IMR-90 (cell line): ENCODE results near the gene DAGLA. TPM values are rescaled to one million over a fixed set of nuclear protein-coding genes. Genes with fewer than 3 reads are reported as not detected.
A peak's percentile ranks its signal among the peaks of the same experiment; 100 is the strongest.

ENCODE experiments used
- ATAC-seq: fragments of 200-7000 bp; cut with Tn5 transposase; 2 replicates; pipeline ENCODE4 v1.9.1; 2020; ENCODE audit warnings: low read depth, mild to moderate bottlenecking, moderate library complexity
- BruUV-seq: library from RNA; stranded (reverse); fragments of 400-500 nt; replicated peaks from 2 replicates; lab custom pipeline; 2021; lab: Mats Ljungman, UMichigan
- CTCF ChIA-PET: fragments of 300-600 bp; formaldehyde crosslinking; extraction: SDS; loops from one replicate; lab custom pipeline; 2021; ENCODE audit warnings: antibody characterized with exemption; lab: Yijun Ruan, JAX
- POLR2A ChIA-PET: fragments of 300-600 bp; sonication (Branson Sonifier 250); formaldehyde crosslinking; loops from one replicate; lab custom pipeline; 2022; ENCODE audit warnings: antibody characterized with exemption; ENCODE audit not compliant: unreplicated experiment; lab: Charles Lee
- DNase-seq: peaks from one replicate; pipeline ENCODE4 v3.0.0; 2013
- H2AFZ ChIP-seq: replicated peaks from 2 replicates; pipeline ENCODE3; 2013; ENCODE audit warnings: low read length, mild to moderate bottlenecking; ENCODE audit not compliant: poor library complexity
- H2AK5ac ChIP-seq: 2 replicates; pipeline ENCODE4 v1.6.1; 2013; ENCODE audit warnings: low read depth, low read length, inconsistent platforms
- H2AK9ac ChIP-seq: replicated peaks from 2 replicates; pipeline ENCODE3; 2013; ENCODE audit warnings: mild to moderate bottlenecking, low read depth, low read length, moderate library complexity; ENCODE audit not compliant: poor library complexity
- H2BK120ac ChIP-seq: 2 replicates; pipeline ENCODE4 v1.6.1; 2013; ENCODE audit warnings: low read depth, low read length, inconsistent platforms
- H2BK15ac ChIP-seq: 3 replicates; pipeline ENCODE4 v1.6.1; 2013; ENCODE audit warnings: low read depth, low read length, inconsistent platforms
- H2BK20ac ChIP-seq: 2 replicates; pipeline ENCODE4 v1.6.1; 2013; ENCODE audit warnings: low read depth, mild to moderate bottlenecking, inconsistent platforms, low read length, moderate library complexity
- H2BK5ac ChIP-seq: 2 replicates; pipeline ENCODE4 v1.6.1; 2013; ENCODE audit warnings: mild to moderate bottlenecking, low read depth, low read length, inconsistent platforms; ENCODE audit not compliant: poor library complexity, severe bottlenecking
- H3K14ac ChIP-seq: replicated peaks from 2 replicates; pipeline ENCODE4 v1.6.1; 2013; ENCODE audit warnings: low read depth, low read length, inconsistent platforms
- H3K18ac ChIP-seq: 2 replicates; pipeline ENCODE4 v1.6.1; 2013; ENCODE audit warnings: low read depth, low read length, control low read depth
- H3K23ac ChIP-seq: 2 replicates; pipeline ENCODE4 v1.6.1; 2013; ENCODE audit warnings: low read depth, low read length, inconsistent platforms
- H3K27ac ChIP-seq: 2 replicates; pipeline ENCODE4 v1.5.1; 2013; ENCODE audit warnings: mild to moderate bottlenecking, control low read depth, low read length; ENCODE audit not compliant: insufficient read depth
- H3K27me3 ChIP-seq: 2 replicates; pipeline ENCODE4 v1.6.1; 2013; ENCODE audit warnings: low read length; ENCODE audit not compliant: control insufficient read depth, insufficient read depth
- H3K36me3 ChIP-seq: 2 replicates; pipeline ENCODE4 v1.6.1; 2013; ENCODE audit warnings: low read length, mixed read lengths; ENCODE audit not compliant: control insufficient read depth, insufficient read depth
- H3K4ac ChIP-seq: 2 replicates; pipeline ENCODE4 v1.6.1; 2013; ENCODE audit warnings: low read depth, low read length, inconsistent platforms
- H3K4me1 ChIP-seq: 2 replicates; pipeline ENCODE4 v1.6.1; 2013; ENCODE audit warnings: low read length, mixed read lengths; ENCODE audit not compliant: control insufficient read depth, insufficient read depth
- H3K4me2 ChIP-seq: 2 replicates; pipeline ENCODE4 v1.6.1; 2013; ENCODE audit warnings: low read depth, mild to moderate bottlenecking, control low read depth, low read length, moderate library complexity
- H3K4me3 ChIP-seq: 2 replicates; pipeline ENCODE4 v1.5.1; 2013; ENCODE audit warnings: low read depth, mild to moderate bottlenecking, control low read depth, low read length, moderate library complexity; ENCODE audit not compliant: insufficient read depth
- H3K56ac ChIP-seq: 2 replicates; pipeline ENCODE4 v1.6.1; 2013; ENCODE audit warnings: low read length, inconsistent platforms; ENCODE audit not compliant: insufficient read depth; ENCODE audit errors: extremely low read depth
- H3K79me1 ChIP-seq, 2 experiments: 2 replicates each; pipeline ENCODE4 v1.6.1; 2013; ENCODE audit warnings: low read length in 2 of 2, inconsistent platforms in 1 of 2, low read depth in 1 of 2
- H3K9ac ChIP-seq: 2 replicates; pipeline ENCODE4 v1.6.1; 2013; ENCODE audit warnings: low read depth, low read length, control low read depth
- H3K9me1 ChIP-seq: 2 replicates; pipeline ENCODE4 v1.6.1; 2013; ENCODE audit warnings: low read length, inconsistent platforms; ENCODE audit not compliant: insufficient read depth
- H3K9me3 ChIP-seq: 2 replicates; pipeline ENCODE4 v1.6.1; 2013; ENCODE audit warnings: low read length; ENCODE audit not compliant: control insufficient read depth, insufficient read depth
- H4K20me1 ChIP-seq: 2 replicates; pipeline ENCODE4 v1.6.1; 2013; ENCODE audit warnings: low read length, inconsistent platforms; ENCODE audit not compliant: insufficient read depth
- H4K5ac ChIP-seq: 2 replicates; pipeline ENCODE4 v1.6.1; 2013; ENCODE audit warnings: mild to moderate bottlenecking, low read depth, low read length, control low read depth
- H4K8ac ChIP-seq, 2 experiments: 2 replicates each; pipeline ENCODE4 v1.6.1; 2013; ENCODE audit warnings: low read depth in 2 of 2, low read length in 2 of 2, control low read depth in 1 of 2, inconsistent platforms in 1 of 2
- H4K91ac ChIP-seq: 2 replicates; pipeline ENCODE4 v1.6.1; 2013; ENCODE audit warnings: low read depth, low read length, inconsistent platforms; ENCODE audit not compliant: insufficient read depth
- BHLHE40 ChIP-seq: fragments of 150-350 bp; IDR thresholded peaks from 2 replicates; pipeline ENCODE4 v1.6.1; 2016; ENCODE audit warnings: mild to moderate bottlenecking, low read depth, low read length
- CEBPB ChIP-seq: IDR thresholded peaks from 2 replicates; pipeline ENCODE4 v1.6.1; 2012; ENCODE audit warnings: low read depth, low read length, improper control_type of control experiment
- CHD1 ChIP-seq: IDR thresholded peaks from 2 replicates; pipeline ENCODE4 v1.6.1; 2012; ENCODE audit warnings: low read depth, low read length, improper control_type of control experiment
- CTCF ChIP-seq: conservative IDR thresholded peaks from 2 replicates; pipeline ENCODE4 v1.5.1; 2012; ENCODE audit warnings: mild to moderate bottlenecking, low read depth, low read length, improper control_type of control experiment
- FOS ChIP-seq: fragments of 150-350 bp; IDR thresholded peaks from 2 replicates; pipeline ENCODE4 v1.6.1; 2016; ENCODE audit warnings: low read depth, low read length
- MAZ ChIP-seq: IDR thresholded peaks from 2 replicates; pipeline ENCODE4 v1.6.1; 2012; ENCODE audit warnings: low read depth, mild to moderate bottlenecking, low read length, improper control_type of control experiment, moderate library complexity, borderline replicate concordance
- MXI1 ChIP-seq: IDR thresholded peaks from 2 replicates; pipeline ENCODE4 v1.6.1; 2012; ENCODE audit warnings: low read depth, mild to moderate bottlenecking, low read length, moderate library complexity, borderline replicate concordance
- NFE2L2 ChIP-seq: fragments of 150-350 bp; IDR thresholded peaks from 2 replicates; pipeline ENCODE4 v1.6.1; 2016; ENCODE audit warnings: low read depth, mild to moderate bottlenecking, low read length
- RAD21 ChIP-seq: IDR thresholded peaks from 2 replicates; pipeline ENCODE4 v1.6.1; 2012; ENCODE audit warnings: low read length, improper control_type of control experiment
- RCOR1 ChIP-seq: IDR thresholded peaks from 2 replicates; pipeline ENCODE4 v1.6.1; 2012; ENCODE audit warnings: mild to moderate bottlenecking, low read length, improper control_type of control experiment; ENCODE audit not compliant: insufficient replicate concordance
- SMC3 ChIP-seq: fragments of 150-350 bp; IDR thresholded peaks from 2 replicates; pipeline ENCODE4 v1.6.1; 2016; ENCODE audit warnings: low read depth, mild to moderate bottlenecking, antibody characterized with exemption, low read length, moderate library complexity
- WGBS, 2 experiments: methylation state at CpG; one replicate each; pipeline versions ENCODE4 v1.1.5 to v1.1.7; 2013; ENCODE audit warnings: missing lambda C conversion rate in 2 of 2; ENCODE audit not compliant: insufficient read length in 1 of 2; ENCODE audit errors: extremely low coverage in 2 of 2; 5-methylcytosine and 5-hydroxymethylcytosine counted together
- dilution Hi-C: fragments of 300-500 bp; cut with HindIII; formaldehyde crosslinking; loops from one replicate; pipeline ENCODE4 v1.14.3; 2018; ENCODE audit warnings: low sequenced_read_pairs; ENCODE audit not compliant: unreplicated experiment
- in situ Hi-C: fragments of 300-500 bp; cut with MboI; formaldehyde crosslinking; loops from 3 replicates; pipeline ENCODE4 v1.14.3; 2019; ENCODE audit warnings: low sequenced_read_pairs, inconsistent platforms, mixed read lengths
- intact Hi-C: fragments of 100-400 bp; cut with micrococcal nuclease; formaldehyde crosslinking; loops from 2 replicates; pipeline ENCODE4 v1.10.0; 2022
- polyA plus RNA-seq, 3 experiments: library from polyadenylated mRNA; depleted of rRNA; stranded (reverse); fragments of >200 nt; gene quantifications; 2 replicates each; pipeline ENCODE4 v1.2.3, GENCODE V29; 2012; ENCODE audit warnings: low replicate concordance in 1 of 3
- total RNA-seq: library from RNA; depleted of rRNA; stranded (reverse); fragments of >200 nt; gene quantifications from 2 replicates; pipeline ENCODE4 v1.2.3, GENCODE V29; 2012
- TF ChIP-seq, protein P1 (sequence below): fragments of 150-350 bp; IDR thresholded peaks from 2 replicates; pipeline ENCODE4 v1.6.1; 2016; ENCODE audit warnings: low read depth, mild to moderate bottlenecking, low read length, moderate library complexity, borderline replicate concordance

Gene DAGLA
- total and polyA plus RNA-seq, 2 of the 4 experiments (the other 2 are of a cell fraction), result 0.90 to 3.8 TPM

- no peak for TF ChIP-seq RAD21
Observed at GRCh38 chr11:61680622-61681221, 531 bp downstream of the DAGLA start (continued).

- ChIA-PET CTCF (interaction anchor here (1.1 to 2.2 kb wide), 2 partner anchors 51 kb away, joined by 3 to 6 read pairs; no protein-coding TSS in a partner anchor), POLR2A (no interaction called here)
- TF ChIP-seq RAD21 (no peak), RCOR1 (no peak), SMC3 (no peak), BHLHE40 (no peak), MXI1 (no peak), NFE2L2 (no peak), CHD1 (no peak), CEBPB (no peak), MAZ (no peak), FOS (no peak), CTCF (no peak)
- TF ChIP-seq, protein P1, sequence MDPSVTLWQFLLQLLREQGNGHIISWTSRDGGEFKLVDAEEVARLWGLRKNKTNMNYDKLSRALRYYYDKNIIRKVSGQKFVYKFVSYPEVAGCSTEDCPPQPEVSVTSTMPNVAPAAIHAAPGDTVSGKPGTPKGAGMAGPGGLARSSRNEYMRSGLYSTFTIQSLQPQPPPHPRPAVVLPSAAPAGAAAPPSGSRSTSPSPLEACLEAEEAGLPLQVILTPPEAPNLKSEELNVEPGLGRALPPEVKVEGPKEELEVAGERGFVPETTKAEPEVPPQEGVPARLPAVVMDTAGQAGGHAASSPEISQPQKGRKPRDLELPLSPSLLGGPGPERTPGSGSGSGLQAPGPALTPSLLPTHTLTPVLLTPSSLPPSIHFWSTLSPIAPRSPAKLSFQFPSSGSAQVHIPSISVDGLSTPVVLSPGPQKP, result no peak
- no peak overlapping the region for H2AFZ ChIP-seq
- no peaks in the 10 kb centered on the region for H3K36me3 ChIP-seq
- H3K27me3 ChIP-seq, result peaks cover 61% of the 10 kb centered on the region
- H3K4me2 ChIP-seq, result no peak overlapping the region
- no peak overlapping the region for H2BK15ac ChIP-seq
- 67% methylated on average over 11 of the region's 12 CpGs; no CpG with 5 or more reads in 1 of the 2 experiments for WGBS, 2 experiments
- no peaks in the 10 kb centered on the region for H3K9me3 ChIP-seq
- no peaks in the 10 kb centered on the region for H3K79me1 ChIP-seq
- H4K20me1 ChIP-seq, result 0 out of 2 replicates have a peak, but pooled peaks cover 4% of the 10 kb centered on the region
- no peak overlapping the region for H3K23ac ChIP-seq
- no peak overlapping the region for H2BK20ac ChIP-seq
- dilution Hi-C loops, result no loop called here
- H3K18ac ChIP-seq, result no peak overlapping the region
- DNase-seq (no peak), ATAC-seq (no peak)
- H4K8ac ChIP-seq, result no peak overlapping the region
- BruUV-seq, result no TSS peak
- H3K9ac ChIP-seq, result no peak overlapping the region
- H4K91ac ChIP-seq, result no peak overlapping the region
- H3K56ac ChIP-seq, result no peak overlapping the region
- no peak overlapping the region for H3K14ac ChIP-seq
- in situ Hi-C loops, result no loop called here
- H3K4me3 ChIP-seq, result no peak overlapping the region
- no peak overlapping the region for H3K27ac ChIP-seq
- H2BK120ac ChIP-seq, result no peak overlapping the region
- H3K4ac ChIP-seq, result no peak overlapping the region
- peaks cover 4% of the 10 kb centered on the region; the same call in 1 of the 2 replicates for H3K4me1 ChIP-seq
- no peak overlapping the region for H2AK5ac ChIP-seq
- H3K9me1 ChIP-seq, result peaks cover 2% of the 10 kb centered on the region; the same call in 1 of the 2 replicates
- intact Hi-C loops, result no loop called here
- H2AK9ac ChIP-seq, result peak overlapping the region; percentile 38
- no peak overlapping the region for H2BK5ac ChIP-seq
- no peak overlapping the region for H4K5ac ChIP-seq
Observed at GRCh38 chr11:61682093-61682732, 2.0 kb downstream of the DAGLA start.
